A549 (cell line): ENCODE results near the gene PDE4D. TPM values are rescaled to one million over a fixed set of nuclear protein-coding genes. Genes with fewer than 3 reads are reported as not detected.

Source experiments
- ATAC-seq, 2 experiments: fragments of 200-7000 bp in 1 of 2; fragments of >200 bp in 1 of 2; cut with Nextera tagmentation in 1 of 2; cut with Tn5 transposase in 1 of 2; 3 replicates each; pipeline versions ENCODE4 v1.8.0 to v1.9.1; 2018 to 2020; ENCODE audit warnings: mild to moderate bottlenecking in 1 of 2, moderate library complexity in 1 of 2
- CTCF ChIA-PET: fragments of 300-600 bp; sonication (Branson Sonifier 250); formaldehyde crosslinking; extraction: SDS; loops from one replicate; lab custom pipeline; 2021; ENCODE audit warnings: antibody characterized with exemption, inconsistent platforms; lab: Yijun Ruan, JAX
- POLR2A ChIA-PET: fragments of 350-600 bp; formaldehyde crosslinking; extraction: SDS; loops from one replicate; lab custom pipeline; 2021; ENCODE audit warnings: antibody characterized with exemption, inconsistent platforms; lab: Yijun Ruan, JAX
- DNase-seq, 2 experiments: peaks; one replicate each; pipeline versions ENCODE4 v3.0.0 to v3.0.0-alpha.2; 2011 to 2016; ENCODE audit warnings: low read depth in 1 of 2, low spot score in 1 of 2
- FAIRE-seq: peaks from 2 replicates; lab custom pipeline; 2011; peaks lifted over from hg19 to GRCh38; lab: Jason Lieb, UNC
- H3K27ac ChIP-seq, 2 experiments: fragments of >200 bp; sonication (Bioruptor Twin); formaldehyde crosslinking; 3 replicates each; pipeline ENCODE4 v1.5.1; 2016 to 2017
- H3K4me1 ChIP-seq: fragments of >200 bp; sonication (Bioruptor Twin); formaldehyde crosslinking; 3 replicates; pipeline ENCODE4 v1.6.1; 2016
- H3K4me2 ChIP-seq: fragments of >200 bp; sonication (Bioruptor Twin); formaldehyde crosslinking; 3 replicates; pipeline ENCODE4 v1.6.1; 2016
- H3K4me3 ChIP-seq: fragments of >200 bp; sonication (Bioruptor Twin); formaldehyde crosslinking; 3 replicates; pipeline ENCODE4 v1.5.1; 2016
- H3K9me3 ChIP-seq: fragments of >200 bp; sonication (Bioruptor Twin); formaldehyde crosslinking; 3 replicates; pipeline ENCODE4 v1.6.1; 2016
- CHD2 ChIP-seq: fragments of 150-350 bp; IDR thresholded peaks from 2 replicates; pipeline ENCODE4 v1.6.1; 2014; ENCODE audit warnings: low read length; ENCODE audit not compliant: partially characterized antibody
- CHD4 ChIP-seq: fragments of 200-600 bp; sonication (generic); IDR thresholded peaks from 2 replicates; pipeline ENCODE4 v1.6.1; 2016; ENCODE audit warnings: antibody characterized with exemption, mild to moderate bottlenecking, borderline replicate concordance
- EHMT2 ChIP-seq: fragments of 200-600 bp; sonication (generic); IDR thresholded peaks from 2 replicates; pipeline ENCODE4 v1.6.1; 2016; ENCODE audit warnings: antibody characterized with exemption, low read depth, mild to moderate bottlenecking, moderate library complexity
- FOSB ChIP-seq: fragments of 250-450 bp; sonication (Bioruptor Pico); IDR thresholded peaks from 2 replicates; pipeline ENCODE4 v1.5.0; 2020; ENCODE audit warnings: mild to moderate bottlenecking, moderate library complexity
- FOSL2 ChIP-seq, 2 experiments: fragments of 450-650 bp in 1 of 2; fragments of >200 bp in 1 of 2; sonication (Bioruptor Twin) in 1 of 2; formaldehyde crosslinking; IDR thresholded peaks; 2 replicates each; pipeline versions ENCODE4 v1.5.0 to v1.6.1; 2016 to 2020; ENCODE audit warnings: mild to moderate bottlenecking in 1 of 2, moderate library complexity in 1 of 2
- FOXS1 ChIP-seq: fragments of 250-450 bp; sonication (Bioruptor Pico); IDR thresholded peaks from 2 replicates; pipeline ENCODE4 v1.5.0; 2020; ENCODE audit warnings: mild to moderate bottlenecking, moderate library complexity
- HEYL ChIP-seq: fragments of 250-450 bp; sonication (Bioruptor Pico); IDR thresholded peaks from 2 replicates; pipeline ENCODE4 v1.8.0; 2021; ENCODE audit warnings: mild to moderate bottlenecking, moderate library complexity
- HOXB13 ChIP-seq: fragments of 250-450 bp; sonication (Bioruptor Pico); IDR thresholded peaks from 2 replicates; pipeline ENCODE4 v1.5.0; 2020; ENCODE audit warnings: low read depth, mild to moderate bottlenecking, moderate library complexity
- JUN ChIP-seq, 2 experiments: fragments of >200 bp; sonication (Bioruptor Twin); formaldehyde crosslinking; IDR thresholded peaks; 2 replicates in 1 of 2; 3 replicates in 1 of 2; pipeline ENCODE4 v1.6.1; 2016 to 2017
- KDM1A ChIP-seq: fragments of 200-600 bp; sonication (generic); IDR thresholded peaks from 2 replicates; pipeline ENCODE4 v1.6.1; 2016; ENCODE audit warnings: low read depth, mild to moderate bottlenecking
- MAFK ChIP-seq: fragments of 450-650 bp; IDR thresholded peaks from 2 replicates; pipeline ENCODE4 v1.6.1; 2014; ENCODE audit not compliant: partially characterized antibody
- MAZ ChIP-seq: fragments of 150-350 bp; IDR thresholded peaks from 2 replicates; pipeline ENCODE4 v1.6.1; 2014; ENCODE audit warnings: antibody characterized with exemption, low read depth, low read length, borderline replicate concordance
- MYC ChIP-seq: IDR thresholded peaks from 2 replicates; pipeline ENCODE4 v1.6.1; 2012; ENCODE audit warnings: mild to moderate bottlenecking, inconsistent platforms, low read length, improper control_type of control experiment, borderline replicate concordance
- POLR2AphosphoS2 ChIP-seq: conservative IDR thresholded peaks from 2 replicates; pipeline ENCODE4 v1.6.1; 2012; ENCODE audit warnings: low read length, improper control_type of control experiment, inconsistent platforms
- RARB ChIP-seq: fragments of 250-450 bp; sonication (Bioruptor Pico); IDR thresholded peaks from 2 replicates; pipeline ENCODE4 v1.8.0; 2021; ENCODE audit warnings: mild to moderate bottlenecking, moderate library complexity
- RCOR1 ChIP-seq: fragments of 150-350 bp; IDR thresholded peaks from 2 replicates; pipeline ENCODE4 v1.6.1; 2014; ENCODE audit warnings: antibody characterized with exemption, low read length, low read depth
- RFX5 ChIP-seq: fragments of 450-650 bp; IDR thresholded peaks from 2 replicates; pipeline ENCODE4 v1.7.1; 2014; ENCODE audit warnings: antibody characterized with exemption, mild to moderate bottlenecking, moderate library complexity
- RNF2 ChIP-seq: fragments of 200-600 bp; sonication (generic); IDR thresholded peaks from 2 replicates; pipeline ENCODE4 v1.6.1; 2016; ENCODE audit warnings: low read depth, mild to moderate bottlenecking, antibody characterized with exemption, moderate library complexity, borderline replicate concordance
- SREBF2 ChIP-seq: fragments of 450-650 bp; IDR thresholded peaks from 2 replicates; pipeline ENCODE4 v1.6.1; 2014; ENCODE audit warnings: mild to moderate bottlenecking, moderate library complexity
- TFCP2L1 ChIP-seq: fragments of 250-450 bp; sonication (Bioruptor Pico); IDR thresholded peaks from 2 replicates; pipeline ENCODE4 v1.5.0; 2021; ENCODE audit warnings: mild to moderate bottlenecking
- ZFP36 ChIP-seq: fragments of 450-650 bp; IDR thresholded peaks from 2 replicates; pipeline ENCODE4 v1.6.1; 2014; ENCODE audit warnings: borderline replicate concordance; ENCODE audit not compliant: partially characterized antibody
- WGBS: methylation state at CpG from one replicate; pipeline ENCODE4 v1.1.6; 2017; ENCODE audit errors: missing lambda C conversion rate; 5-methylcytosine and 5-hydroxymethylcytosine counted together
- polyA plus RNA-seq, 4 experiments: library from polyadenylated mRNA; depleted of rRNA in 3 of 4; stranded (reverse); fragments of >200 nt; fragmentation: RNase III in 1 of 4; extraction: RNeasy Plus Mini Kit Qiagen cat#74134 plus additional on column Dnase treatment in 1 of 4; gene quantifications; 2 replicates in 3 of 4; 3 replicates in 1 of 4; pipeline ENCODE4 v1.2.3, GENCODE V29; 2011 to 2017
- TF ChIP-seq, protein P1 (sequence below): fragments of 250-450 bp; sonication (Bioruptor Pico); IDR thresholded peaks from 2 replicates; pipeline ENCODE4 v1.5.0; 2021; ENCODE audit warnings: mild to moderate bottlenecking, moderate library complexity, borderline replicate concordance
- TF ChIP-seq, protein P2 (sequence below): IDR thresholded peaks from 2 replicates; pipeline ENCODE4 v1.6.1; 2012; ENCODE audit warnings: low read depth, borderline replicate concordance
- TF ChIP-seq, protein P3 (sequence below): IDR thresholded peaks from 2 replicates; pipeline ENCODE4 v1.6.1; 2012
- TF ChIP-seq, protein P4 (sequence below): IDR thresholded peaks from 2 replicates; pipeline ENCODE4 v1.6.1; 2012
- TF ChIP-seq, protein P5 (sequence below): fragments of 250-450 bp; sonication (Bioruptor Pico); IDR thresholded peaks from 2 replicates; pipeline ENCODE4 v1.5.0; 2020; ENCODE audit warnings: low read depth, mild to moderate bottlenecking, moderate library complexity
- TF ChIP-seq, protein P6 (sequence below): fragments of >200 bp; sonication (Bioruptor Twin); formaldehyde crosslinking; IDR thresholded peaks from 3 replicates; pipeline ENCODE4 v1.6.1; 2016

The PDE4D gene
- polyA plus RNA-seq, 2 of the 4 experiments (the other 2 are of a cell fraction), result 74.0 to 213 TPM

DNA sequence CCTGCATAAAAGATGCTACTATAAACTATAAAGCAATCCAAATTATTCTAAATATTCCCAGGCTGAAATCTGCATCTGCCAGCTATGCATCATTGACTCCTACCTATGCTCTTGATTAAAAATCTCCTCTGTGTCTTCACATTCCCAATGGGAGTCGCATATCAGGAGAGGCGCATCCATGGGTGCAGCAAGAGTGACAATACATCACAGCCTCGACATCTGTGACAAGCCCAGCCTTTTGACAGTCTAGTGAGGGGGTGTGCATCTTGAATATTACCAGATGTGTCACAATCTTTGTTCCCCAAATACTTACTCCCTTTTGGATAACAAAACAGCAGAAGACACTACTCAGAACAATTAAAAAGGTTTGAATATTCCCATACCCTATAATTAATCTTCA is 171.8 kb downstream of the PDE4D start (continued):
- TF ChIP-seq MYC, result no peak

DNA sequence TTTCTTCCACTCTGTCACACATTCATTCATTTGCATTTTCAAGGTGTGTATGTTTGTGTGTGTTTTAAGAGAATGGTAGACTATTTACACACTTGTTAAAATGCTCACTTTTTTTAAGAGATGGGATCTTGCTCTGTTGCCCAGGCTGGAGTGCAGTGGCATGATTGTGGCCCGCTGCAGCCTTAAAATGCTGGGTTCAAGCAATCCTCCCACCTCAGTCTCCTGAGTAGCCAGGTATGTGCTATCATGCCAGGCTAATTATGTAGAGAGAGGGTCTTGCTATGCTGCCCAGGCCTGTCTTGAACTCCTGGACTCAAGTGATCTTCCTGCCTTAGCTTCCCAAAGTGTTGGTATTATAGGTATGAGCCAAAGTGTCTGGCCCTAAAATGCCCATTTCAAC is 173.5 kb downstream of the PDE4D start:
- Histone ChIP-seq H3K4me2 (no peak overlapping the region), H3K4me3 (no peak overlapping the region)
- DNase-seq, result no peak
- CTCF ChIA-PET, result interaction anchor here (0.7 kb wide), 1 partner anchor 9 kb away, joined by 3 read pairs; no protein-coding TSS in a partner anchor
- 100% methylated on average over 1 of the region's 1 CpG for WGBS
- TF ChIP-seq, protein P1, sequence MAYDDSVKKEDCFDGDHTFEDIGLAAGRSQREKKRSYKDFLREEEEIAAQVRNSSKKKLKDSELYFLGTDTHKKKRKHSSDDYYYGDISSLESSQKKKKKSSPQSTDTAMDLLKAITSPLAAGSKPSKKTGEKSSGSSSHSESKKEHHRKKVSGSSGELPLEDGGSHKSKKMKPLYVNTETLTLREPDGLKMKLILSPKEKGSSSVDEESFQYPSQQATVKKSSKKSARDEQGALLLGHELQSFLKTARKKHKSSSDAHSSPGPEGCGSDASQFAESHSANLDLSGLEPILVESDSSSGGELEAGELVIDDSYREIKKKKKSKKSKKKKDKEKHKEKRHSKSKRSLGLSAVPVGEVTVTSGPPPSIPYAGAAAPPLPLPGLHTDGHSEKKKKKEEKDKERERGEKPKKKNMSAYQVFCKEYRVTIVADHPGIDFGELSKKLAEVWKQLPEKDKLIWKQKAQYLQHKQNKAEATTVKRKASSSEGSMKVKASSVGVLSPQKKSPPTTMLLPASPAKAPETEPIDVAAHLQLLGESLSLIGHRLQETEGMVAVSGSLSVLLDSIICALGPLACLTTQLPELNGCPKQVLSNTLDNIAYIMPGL (CRISPR knock-in tag), result no peak
- TF ChIP-seq RCOR1 (no peak), POLR2AphosphoS2 (no peak), HEYL (no peak), CHD2 (no peak), HOXB13 (CRISPR knock-in tag) (no peak), RNF2 (no peak), ZFP36 (no peak), RARB (CRISPR knock-in tag) (no peak), JUN (IDR thresholded peaks at IDR 0.05) (no peak)
- TF ChIP-seq, protein P2, sequence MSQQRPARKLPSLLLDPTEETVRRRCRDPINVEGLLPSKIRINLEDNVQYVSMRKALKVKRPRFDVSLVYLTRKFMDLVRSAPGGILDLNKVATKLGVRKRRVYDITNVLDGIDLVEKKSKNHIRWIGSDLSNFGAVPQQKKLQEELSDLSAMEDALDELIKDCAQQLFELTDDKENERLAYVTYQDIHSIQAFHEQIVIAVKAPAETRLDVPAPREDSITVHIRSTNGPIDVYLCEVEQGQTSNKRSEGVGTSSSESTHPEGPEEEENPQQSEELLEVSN, result no peak
- TF ChIP-seq, protein P3, sequence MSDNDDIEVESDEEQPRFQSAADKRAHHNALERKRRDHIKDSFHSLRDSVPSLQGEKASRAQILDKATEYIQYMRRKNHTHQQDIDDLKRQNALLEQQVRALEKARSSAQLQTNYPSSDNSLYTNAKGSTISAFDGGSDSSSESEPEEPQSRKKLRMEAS, result no peak
- TF ChIP-seq, protein P4, sequence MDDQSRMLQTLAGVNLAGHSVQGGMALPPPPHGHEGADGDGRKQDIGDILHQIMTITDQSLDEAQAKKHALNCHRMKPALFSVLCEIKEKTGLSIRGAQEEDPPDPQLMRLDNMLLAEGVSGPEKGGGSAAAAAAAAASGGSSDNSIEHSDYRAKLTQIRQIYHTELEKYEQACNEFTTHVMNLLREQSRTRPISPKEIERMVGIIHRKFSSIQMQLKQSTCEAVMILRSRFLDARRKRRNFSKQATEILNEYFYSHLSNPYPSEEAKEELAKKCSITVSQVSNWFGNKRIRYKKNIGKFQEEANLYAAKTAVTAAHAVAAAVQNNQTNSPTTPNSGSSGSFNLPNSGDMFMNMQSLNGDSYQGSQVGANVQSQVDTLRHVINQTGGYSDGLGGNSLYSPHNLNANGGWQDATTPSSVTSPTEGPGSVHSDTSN, result no peak
- TF ChIP-seq, all 56 proteins: peak for 0
- FAIRE-seq, result no peak
- Histone ChIP-seq H3K27ac (no peak overlapping the region), H3K4me1 (peaks cover 27% of the 10 kb centered on the region), H3K9me3 (no peaks in the 10 kb centered on the region)
- POLR2A ChIA-PET, result no interaction called here
- no peak for ATAC-seq

DNA sequence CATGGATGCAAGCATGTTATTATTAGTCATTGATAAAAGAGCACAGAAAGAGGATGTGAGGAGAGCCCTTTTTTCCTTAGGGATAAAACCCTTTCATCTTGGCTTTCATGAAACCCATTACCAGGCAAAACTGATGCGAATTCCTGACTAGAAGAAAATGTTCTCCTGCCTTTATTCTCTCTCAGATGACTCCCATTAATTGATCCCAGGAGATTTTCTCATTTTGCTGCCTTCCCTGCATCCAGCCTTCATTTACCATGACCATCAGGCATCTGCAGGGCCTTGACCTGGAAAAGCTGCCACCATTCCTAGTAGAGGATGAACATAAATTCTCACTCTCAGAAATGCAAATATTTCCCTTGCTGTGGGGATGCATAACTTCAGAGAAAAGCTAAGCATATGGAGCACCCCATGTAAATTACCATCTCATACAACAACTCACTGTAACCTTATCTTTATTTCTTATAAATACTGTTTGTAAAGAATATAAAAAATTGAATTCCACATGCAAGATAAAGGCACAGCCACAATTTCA is 176.5 kb downstream of the PDE4D start:
- FAIRE-seq (no peak), DNase-seq (no peak), ATAC-seq (no peak)
- ChIA-PET POLR2A (no interaction called here), CTCF (no interaction called here)
- Histone ChIP-seq H3K27ac (no peak overlapping the region), H3K4me1 (peaks cover under 1% of the 10 kb centered on the region; the same call in 1 of the 3 replicates)
- TF ChIP-seq RNF2 (no peak), TFCP2L1 (no peak), FOXS1 (CRISPR knock-in tag) (no peak), MAZ (no peak), EHMT2 (no peak), CHD4 (no peak), RFX5 (no peak), KDM1A (no peak), HEYL (no peak), MYC (no peak), CHD2 (no peak), FOSL2 (IDR thresholded peaks at IDR 0.05) (no peak), FOSL2 (CRISPR knock-in tag; IDR thresholded peaks at IDR 0.05) (no peak), RARB (CRISPR knock-in tag) (no peak), MAFK (no peak), FOSB (CRISPR knock-in tag) (no peak), SREBF2 (no peak)
- TF ChIP-seq, protein P5, sequence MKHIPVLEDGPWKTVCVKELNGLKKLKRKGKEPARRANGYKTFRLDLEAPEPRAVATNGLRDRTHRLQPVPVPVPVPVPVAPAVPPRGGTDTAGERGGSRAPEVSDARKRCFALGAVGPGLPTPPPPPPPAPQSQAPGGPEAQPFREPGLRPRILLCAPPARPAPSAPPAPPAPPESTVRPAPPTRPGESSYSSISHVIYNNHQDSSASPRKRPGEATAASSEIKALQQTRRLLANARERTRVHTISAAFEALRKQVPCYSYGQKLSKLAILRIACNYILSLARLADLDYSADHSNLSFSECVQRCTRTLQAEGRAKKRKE (CRISPR knock-in tag), result no peak
- TF ChIP-seq, protein P6, sequence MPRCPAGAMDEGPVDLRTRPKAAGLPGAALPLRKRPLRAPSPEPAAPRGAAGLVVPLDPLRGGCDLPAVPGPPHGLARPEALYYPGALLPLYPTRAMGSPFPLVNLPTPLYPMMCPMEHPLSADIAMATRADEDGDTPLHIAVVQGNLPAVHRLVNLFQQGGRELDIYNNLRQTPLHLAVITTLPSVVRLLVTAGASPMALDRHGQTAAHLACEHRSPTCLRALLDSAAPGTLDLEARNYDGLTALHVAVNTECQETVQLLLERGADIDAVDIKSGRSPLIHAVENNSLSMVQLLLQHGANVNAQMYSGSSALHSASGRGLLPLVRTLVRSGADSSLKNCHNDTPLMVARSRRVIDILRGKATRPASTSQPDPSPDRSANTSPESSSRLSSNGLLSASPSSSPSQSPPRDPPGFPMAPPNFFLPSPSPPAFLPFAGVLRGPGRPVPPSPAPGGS, result no peak
- TF ChIP-seq, protein P1 (CRISPR knock-in tag), result no peak
- TF ChIP-seq, all 56 proteins: peak for 0
- Histone ChIP-seq H3K4me2 (no peak overlapping the region), H3K9me3 (peaks cover 14% of the 10 kb centered on the region), H3K4me3 (no peak overlapping the region)
- 40% methylated on average over 1 of the region's 1 CpG for WGBS
